HCT116 (cell line): ENCODE measurements around the gene TEX54. TPM values are rescaled to one million over a fixed set of nuclear protein-coding genes. Genes with fewer than 3 reads are reported as not detected.

Experiments used
- ATAC-seq: fragments of 200-7000 bp; cut with Tn5 transposase; 2 replicates; pipeline ENCODE4 v1.9.1; 2020; ENCODE audit warnings: mild to moderate bottlenecking, moderate library complexity
- BruUV-seq: library from RNA; stranded (reverse); fragments of 400-500 nt; replicated peaks from 2 replicates; lab custom pipeline; 2021; lab: Mats Ljungman, UMichigan
- CTCF ChIA-PET: fragments of 300-600 bp; sonication (Branson Sonifier 250); formaldehyde crosslinking; loops from one replicate; lab custom pipeline; 2021; ENCODE audit warnings: antibody characterized with exemption; lab: Charles Lee
- POLR2A ChIA-PET: fragments of 300-600, 350-600 bp; sonication (Branson Sonifier 250); formaldehyde crosslinking; loops from one replicate; lab custom pipeline; 2021; ENCODE audit warnings: antibody characterized with exemption; lab: Charles Lee
- RAD21 ChIA-PET, 2 experiments: fragments of 300-600 bp; sonication (Branson Sonifier 250); formaldehyde crosslinking; loops; one replicate each; lab custom pipeline; 2023; ENCODE audit warnings: low total read pairs in 2 of 2; ENCODE audit not compliant: uncharacterized antibody in 2 of 2, unreplicated experiment in 2 of 2, low non-redundant PET in 1 of 2; lab: Charles Lee
- DNase-seq: peaks from one replicate; pipeline ENCODE4 v3.0.0-alpha.2; 2010; ENCODE audit warnings: low read depth, low spot score
- H2AFZ ChIP-seq: fragments of 200-600 bp; shearing (Covaris generic), sonication (generic); 2 replicates; pipeline ENCODE4 v1.6.1; 2017; ENCODE audit warnings: low read depth, mixed run types, mixed read lengths, antibody characterized with exemption, low read length; ENCODE audit not compliant: poor library complexity, severe bottlenecking
- H3K27ac ChIP-seq: 2 replicates; pipeline ENCODE4 v1.5.1; 2012; ENCODE audit warnings: low read depth, low read length
- H3K27me3 ChIP-seq: fragments of 200-600 bp; sonication (generic); 2 replicates; pipeline ENCODE4 v1.6.1; 2016; ENCODE audit warnings: mixed run types, low read length, mixed read lengths; ENCODE audit not compliant: insufficient read depth
- H3K36me3 ChIP-seq, 2 experiments: fragments of 200-500 bp in 1 of 2; fragments of 200-600 bp in 1 of 2; sonication (Bioruptor generic) in 1 of 2; sonication (generic) in 1 of 2; 2 replicates each; pipeline versions ENCODE4 v1.5.1 to v1.6.1; 2014 to 2016; ENCODE audit warnings: low read length in 2 of 2, inconsistent platforms in 1 of 2, mixed read lengths in 1 of 2, mixed run types in 1 of 2; ENCODE audit not compliant: insufficient read depth in 2 of 2, control insufficient read depth in 1 of 2
- H3K4me1 ChIP-seq, 2 experiments: fragments of 200-600 bp in 1 of 2; sonication (generic) in 1 of 2; 2 replicates each; pipeline versions ENCODE4 v1.5.1 to v1.6.1; 2012 to 2017; ENCODE audit warnings: low read length in 2 of 2, inconsistent platforms in 1 of 2, mild to moderate bottlenecking in 1 of 2, mixed read lengths in 1 of 2, mixed run types in 1 of 2, moderate library complexity in 1 of 2; ENCODE audit not compliant: insufficient read depth in 2 of 2, control insufficient read depth in 1 of 2
- H3K4me2 ChIP-seq: fragments of 200-600 bp; sonication (generic); 2 replicates; pipeline ENCODE4 v1.6.1; 2017; ENCODE audit warnings: mixed run types, low read length, mixed read lengths
- H3K4me3 ChIP-seq, 2 experiments: fragments of 200-600 bp in 1 of 2; sonication (generic) in 1 of 2; replicated peaks in 1 of 2; 2 replicates each; pipeline ENCODE4 v1.5.1; 2011 to 2016; ENCODE audit warnings: low read length in 2 of 2, control low read depth in 1 of 2, low read depth in 1 of 2, mild to moderate bottlenecking in 1 of 2, mixed read lengths in 1 of 2, mixed run types in 1 of 2
- H3K79me2 ChIP-seq: fragments of 200-600 bp; sonication (generic); 2 replicates; pipeline ENCODE4 v1.6.1; 2017; ENCODE audit warnings: mild to moderate bottlenecking, mixed run types, low read length, moderate library complexity, mixed read lengths; ENCODE audit not compliant: insufficient read depth
- H3K9ac ChIP-seq: fragments of 200-600 bp; sonication (generic); 2 replicates; pipeline ENCODE4 v1.6.1; 2016; ENCODE audit warnings: low read length, mixed read lengths
- H3K9me2 ChIP-seq: fragments of 200-600 bp; sonication (generic), shearing (Covaris generic); 2 replicates; pipeline ENCODE4 v1.6.1; 2017; ENCODE audit warnings: mixed run types, mild to moderate bottlenecking, moderate library complexity; ENCODE audit not compliant: insufficient read depth
- H3K9me3 ChIP-seq, 2 experiments: fragments of 200-500 bp in 1 of 2; fragments of 200-600 bp in 1 of 2; sonication (Bioruptor generic) in 1 of 2; sonication (generic) in 1 of 2; 2 replicates each; pipeline ENCODE4 v1.6.1; 2014 to 2017; ENCODE audit warnings: low read length in 2 of 2, mixed read lengths in 2 of 2, inconsistent platforms in 1 of 2, low read depth in 1 of 2, mild to moderate bottlenecking in 1 of 2, mixed run types in 1 of 2, moderate library complexity in 1 of 2; ENCODE audit not compliant: control insufficient read depth in 1 of 2, insufficient read depth in 1 of 2
- H4K20me1 ChIP-seq: fragments of 200-600 bp; sonication (generic), shearing (Covaris generic); 2 replicates; pipeline ENCODE4 v1.6.1; 2017; ENCODE audit warnings: mixed run types, mild to moderate bottlenecking, moderate library complexity; ENCODE audit not compliant: insufficient read depth
- CEBPB ChIP-seq: IDR thresholded peaks from 2 replicates; pipeline ENCODE4 v1.6.1; 2012; ENCODE audit warnings: low read depth
- EGR1 ChIP-seq: IDR thresholded peaks from 2 replicates; pipeline ENCODE4 v1.6.1; 2012; ENCODE audit warnings: low read depth
- ELF1 ChIP-seq: IDR thresholded peaks from 2 replicates; pipeline ENCODE4 v1.6.1; 2012; ENCODE audit warnings: low read depth, borderline replicate concordance
- EZH2 ChIP-seq: fragments of 200-600 bp; sonication (generic); IDR thresholded peaks from 2 replicates; pipeline ENCODE4 v1.6.1; 2017; ENCODE audit warnings: antibody characterized with exemption, mixed run types
- EZH2phosphoT487 ChIP-seq: fragments of 200-600 bp; IDR thresholded peaks from 2 replicates; pipeline ENCODE4 v1.6.1; 2018; ENCODE audit warnings: antibody characterized with exemption, borderline replicate concordance
- POLR2A ChIP-seq: IDR thresholded peaks from 2 replicates; pipeline ENCODE4 v1.7.0; 2011; ENCODE audit warnings: borderline replicate concordance; ENCODE audit not compliant: insufficient read depth, insufficient read length; ENCODE audit errors: extremely low read depth
- POLR2AphosphoS5 ChIP-seq: IDR thresholded peaks from 2 replicates; pipeline ENCODE4 v1.6.1; 2011; ENCODE audit warnings: mild to moderate bottlenecking, low read depth, low read length, moderate library complexity
- RAD21 ChIP-seq: IDR thresholded peaks from 2 replicates; pipeline ENCODE4 v1.6.1; 2012; ENCODE audit warnings: low read depth, mild to moderate bottlenecking
- SIN3A ChIP-seq: IDR thresholded peaks from 2 replicates; pipeline ENCODE4 v1.6.1; 2012; ENCODE audit warnings: low read depth
- SP1 ChIP-seq: IDR thresholded peaks from 2 replicates; pipeline ENCODE4 v1.6.1; 2012; ENCODE audit warnings: low read depth
- ZFX ChIP-seq: fragments of 450-650 bp; IDR thresholded peaks from 2 replicates; pipeline ENCODE4 v1.6.1; 2017
- ZNF274 ChIP-seq: fragments of 200-500 bp; sonication (Bioruptor generic); IDR thresholded peaks from 2 replicates; pipeline ENCODE4 v1.6.1; 2014; ENCODE audit warnings: mild to moderate bottlenecking, low read depth, low read length, inconsistent platforms
- intact Hi-C: fragments of 100-400 bp; cut with micrococcal nuclease; formaldehyde crosslinking; loops from 2 replicates; pipeline ENCODE4 v1.10.0; 2022
- total RNA-seq: library from RNA; stranded (reverse); gene quantifications from one replicate; pipeline ENCODE4 v1.2.1, GENCODE V29; 2021; ENCODE audit not compliant: unreplicated experiment
- TF ChIP-seq, protein P1 (sequence below): IDR thresholded peaks from 2 replicates; pipeline ENCODE4 v1.6.1; 2012; ENCODE audit warnings: low read depth
- TF ChIP-seq, protein P2 (sequence below): IDR thresholded peaks from 2 replicates; pipeline ENCODE4 v1.6.1; 2011; ENCODE audit warnings: mild to moderate bottlenecking, low read length, moderate library complexity; ENCODE audit not compliant: insufficient replicate concordance; ENCODE audit errors: extremely low read depth

TEX54 gene
- total RNA-seq, 1 experiment from 2014 or later = not detected

GRCh38 chr11:62801071-62801470 lies 31.6 kb downstream of the TEX54 start:
- RAD21 ChIA-PET = no interaction called here
- Histone ChIP-seq H3K9me2 (no peaks in the 10 kb centered on the region), H3K4me3 (no peak overlapping the region), H3K9me3 (no peaks in the 10 kb centered on the region), H3K9ac (no peak overlapping the region), H3K4me1 (peaks cover 0 to 14% of the 10 kb centered on the region in 2 experiments; a peak in 3 of 4 replicates), H2AFZ (no peak overlapping the region), H3K79me2 (peaks cover 38% of the 10 kb centered on the region), H3K4me2 (no peak overlapping the region), H3K27me3 (no peaks in the 10 kb centered on the region), H3K27ac (no peak overlapping the region), H4K20me1 (no peaks in the 10 kb centered on the region), H3K36me3 (peaks cover 51 to 57% of the 10 kb centered on the region in 2 experiments)
- ATAC-seq = no peak
- CTCF ChIA-PET = no interaction called here
- no peak for DNase-seq
- BruUV-seq = no TSS peak
- intact Hi-C loops = no loop called here
- TF ChIP-seq POLR2AphosphoS5 = no peak
- POLR2A ChIA-PET = interaction anchor here (2.6 kb wide), 1 partner anchor 40 kb away, joined by 5 read pairs; no protein-coding TSS in a partner anchor

DNA sequence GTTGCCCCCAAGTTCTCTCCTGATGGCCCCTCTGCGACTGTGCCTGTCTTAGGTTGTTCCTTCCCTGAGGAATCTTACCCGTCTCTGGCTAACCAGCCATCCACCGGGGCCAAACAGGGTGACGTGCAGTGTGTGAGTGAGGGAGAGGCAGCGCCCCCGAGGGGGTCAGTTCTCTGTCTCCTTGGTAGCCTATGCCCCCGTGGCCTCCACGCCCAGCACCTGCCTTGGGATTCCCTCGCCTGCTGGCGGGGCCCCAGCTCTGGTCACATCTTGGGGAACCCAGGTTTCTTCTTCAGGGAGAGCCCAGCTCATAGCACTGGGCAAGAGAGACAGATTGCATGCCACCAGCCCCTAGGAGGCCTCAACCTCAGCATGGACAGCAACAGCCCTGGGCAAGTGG lies 33.2 kb downstream of the TEX54 start:
- no TSS peak for BruUV-seq
- TF ChIP-seq, protein P1, sequence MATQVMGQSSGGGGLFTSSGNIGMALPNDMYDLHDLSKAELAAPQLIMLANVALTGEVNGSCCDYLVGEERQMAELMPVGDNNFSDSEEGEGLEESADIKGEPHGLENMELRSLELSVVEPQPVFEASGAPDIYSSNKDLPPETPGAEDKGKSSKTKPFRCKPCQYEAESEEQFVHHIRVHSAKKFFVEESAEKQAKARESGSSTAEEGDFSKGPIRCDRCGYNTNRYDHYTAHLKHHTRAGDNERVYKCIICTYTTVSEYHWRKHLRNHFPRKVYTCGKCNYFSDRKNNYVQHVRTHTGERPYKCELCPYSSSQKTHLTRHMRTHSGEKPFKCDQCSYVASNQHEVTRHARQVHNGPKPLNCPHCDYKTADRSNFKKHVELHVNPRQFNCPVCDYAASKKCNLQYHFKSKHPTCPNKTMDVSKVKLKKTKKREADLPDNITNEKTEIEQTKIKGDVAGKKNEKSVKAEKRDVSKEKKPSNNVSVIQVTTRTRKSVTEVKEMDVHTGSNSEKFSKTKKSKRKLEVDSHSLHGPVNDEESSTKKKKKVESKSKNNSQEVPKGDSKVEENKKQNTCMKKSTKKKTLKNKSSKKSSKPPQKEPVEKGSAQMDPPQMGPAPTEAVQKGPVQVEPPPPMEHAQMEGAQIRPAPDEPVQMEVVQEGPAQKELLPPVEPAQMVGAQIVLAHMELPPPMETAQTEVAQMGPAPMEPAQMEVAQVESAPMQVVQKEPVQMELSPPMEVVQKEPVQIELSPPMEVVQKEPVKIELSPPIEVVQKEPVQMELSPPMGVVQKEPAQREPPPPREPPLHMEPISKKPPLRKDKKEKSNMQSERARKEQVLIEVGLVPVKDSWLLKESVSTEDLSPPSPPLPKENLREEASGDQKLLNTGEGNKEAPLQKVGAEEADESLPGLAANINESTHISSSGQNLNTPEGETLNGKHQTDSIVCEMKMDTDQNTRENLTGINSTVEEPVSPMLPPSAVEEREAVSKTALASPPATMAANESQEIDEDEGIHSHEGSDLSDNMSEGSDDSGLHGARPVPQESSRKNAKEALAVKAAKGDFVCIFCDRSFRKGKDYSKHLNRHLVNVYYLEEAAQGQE = no peak
- TF ChIP-seq EGR1 = no peak
- TF ChIP-seq EZH2 = no peak
- TF ChIP-seq, protein P2, sequence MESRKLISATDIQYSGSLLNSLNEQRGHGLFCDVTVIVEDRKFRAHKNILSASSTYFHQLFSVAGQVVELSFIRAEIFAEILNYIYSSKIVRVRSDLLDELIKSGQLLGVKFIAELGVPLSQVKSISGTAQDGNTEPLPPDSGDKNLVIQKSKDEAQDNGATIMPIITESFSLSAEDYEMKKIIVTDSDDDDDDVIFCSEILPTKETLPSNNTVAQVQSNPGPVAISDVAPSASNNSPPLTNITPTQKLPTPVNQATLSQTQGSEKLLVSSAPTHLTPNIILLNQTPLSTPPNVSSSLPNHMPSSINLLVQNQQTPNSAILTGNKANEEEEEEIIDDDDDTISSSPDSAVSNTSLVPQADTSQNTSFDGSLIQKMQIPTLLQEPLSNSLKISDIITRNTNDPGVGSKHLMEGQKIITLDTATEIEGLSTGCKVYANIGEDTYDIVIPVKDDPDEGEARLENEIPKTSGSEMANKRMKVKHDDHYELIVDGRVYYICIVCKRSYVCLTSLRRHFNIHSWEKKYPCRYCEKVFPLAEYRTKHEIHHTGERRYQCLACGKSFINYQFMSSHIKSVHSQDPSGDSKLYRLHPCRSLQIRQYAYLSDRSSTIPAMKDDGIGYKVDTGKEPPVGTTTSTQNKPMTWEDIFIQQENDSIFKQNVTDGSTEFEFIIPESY = no peak
- TF ChIP-seq RAD21 = no peak
- no peak for TF ChIP-seq SIN3A
- no peak for TF ChIP-seq EZH2phosphoT487
- no peak for TF ChIP-seq ELF1
- no peak for TF ChIP-seq CEBPB
- no peak for TF ChIP-seq POLR2A
- TF ChIP-seq ZNF274 = no peak
- TF ChIP-seq ZFX = no peak
- no peak for TF ChIP-seq SP1

More for the DNA sequence above, 33.2 kb downstream of the TEX54 start:
- peaks cover 59 to 70% of the 10 kb centered on the region in 2 experiments for H3K36me3 ChIP-seq
- intact Hi-C loops = no loop called here
- H3K9me3 ChIP-seq = no peaks in the 10 kb centered on the region
- no peak for ATAC-seq
- RAD21 ChIA-PET = no interaction called here
- peaks cover 31% of the 10 kb centered on the region for H3K79me2 ChIP-seq
- POLR2A ChIA-PET = interaction anchor here (2.6 kb wide), 1 partner anchor 42 kb away, joined by 5 read pairs; no protein-coding TSS in a partner anchor
- H2AFZ ChIP-seq = no peak overlapping the region
- no peak overlapping the region for H3K4me2 ChIP-seq
- H3K4me3 ChIP-seq = no peak overlapping the region
- H3K9me2 ChIP-seq = no peaks in the 10 kb centered on the region
- peaks cover 0 to 8% of the 10 kb centered on the region in 2 experiments; a peak in 2 of 4 replicates for H3K4me1 ChIP-seq
- no peak for DNase-seq
- no peaks in the 10 kb centered on the region for H4K20me1 ChIP-seq
- H3K27me3 ChIP-seq = no peaks in the 10 kb centered on the region
- no peak overlapping the region for H3K9ac ChIP-seq
- CTCF ChIA-PET = no interaction called here
- no peak overlapping the region for H3K27ac ChIP-seq
